GM18517 (cell line): ENCODE measurements around the gene BCL11B.

Experiments
- ATAC-seq: cut with Tn5 transposase; IDR thresholded peaks from one replicate; pipeline ENCODE4 v1.9.1; 2021; ENCODE audit warnings: mild to moderate bottlenecking, moderate library complexity; ENCODE audit not compliant: unreplicated experiment

Gene BCL11B

DNA sequence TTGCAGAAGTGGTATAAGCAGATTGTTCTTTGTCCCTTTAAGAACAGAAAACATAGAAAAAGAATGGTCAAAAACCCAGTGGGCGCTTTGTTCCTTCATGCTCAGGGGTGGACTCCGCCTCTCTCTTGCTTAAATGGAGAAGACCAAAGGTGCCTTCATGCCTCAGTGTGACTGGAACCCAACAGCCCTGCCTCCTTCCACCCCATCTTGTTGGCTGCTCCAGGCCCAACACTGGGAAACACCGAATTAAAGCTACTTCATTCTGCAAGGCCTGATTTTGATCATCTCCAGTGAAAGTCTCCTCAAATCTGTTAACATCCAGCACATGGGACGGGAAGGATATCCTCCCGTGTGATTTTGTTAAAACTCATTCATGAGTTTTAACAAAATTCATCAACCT, 103.7 kb downstream of the BCL11B start:
- ATAC-seq: no peak

DNA sequence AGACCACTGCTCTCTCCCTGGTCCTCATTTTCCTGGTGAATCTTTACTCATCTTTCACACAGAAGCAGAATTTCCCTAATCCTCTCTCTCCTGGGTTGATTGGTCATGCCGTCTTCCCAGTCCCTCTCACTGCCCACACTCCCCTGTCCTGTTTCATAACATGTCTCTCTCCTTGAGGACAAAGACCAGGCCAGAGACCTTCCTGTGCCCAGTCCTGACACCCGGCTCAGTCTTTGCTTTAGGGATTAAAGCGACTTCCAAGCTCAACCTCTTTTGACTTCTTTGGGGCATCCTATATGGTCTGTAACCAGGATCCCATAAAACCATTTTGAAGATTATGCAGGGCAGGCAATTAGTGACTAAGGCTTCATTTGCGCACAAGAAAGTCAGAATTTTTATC, 105.5 kb downstream of the BCL11B start:
- no peak for ATAC-seq

DNA sequence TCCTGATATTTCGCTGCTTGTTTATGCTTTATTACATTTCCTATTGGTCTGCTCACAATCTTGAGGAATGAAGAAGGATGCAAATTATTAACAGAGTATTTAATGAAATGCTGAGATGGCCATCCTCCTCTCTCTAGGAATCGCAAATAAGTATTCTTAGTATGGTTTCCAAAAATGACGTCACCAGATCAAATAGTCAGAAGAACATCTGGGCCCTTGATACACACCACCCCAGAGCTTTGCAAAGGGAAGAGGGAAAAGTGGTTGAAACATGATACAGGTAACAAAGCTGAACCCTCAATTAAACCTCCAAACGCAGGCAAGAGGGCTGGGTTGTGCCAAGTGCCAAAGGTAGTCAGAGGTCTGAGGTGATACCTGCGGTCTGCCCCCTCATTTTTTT, 107.3 kb downstream of the BCL11B start:
- no peak for ATAC-seq

DNA sequence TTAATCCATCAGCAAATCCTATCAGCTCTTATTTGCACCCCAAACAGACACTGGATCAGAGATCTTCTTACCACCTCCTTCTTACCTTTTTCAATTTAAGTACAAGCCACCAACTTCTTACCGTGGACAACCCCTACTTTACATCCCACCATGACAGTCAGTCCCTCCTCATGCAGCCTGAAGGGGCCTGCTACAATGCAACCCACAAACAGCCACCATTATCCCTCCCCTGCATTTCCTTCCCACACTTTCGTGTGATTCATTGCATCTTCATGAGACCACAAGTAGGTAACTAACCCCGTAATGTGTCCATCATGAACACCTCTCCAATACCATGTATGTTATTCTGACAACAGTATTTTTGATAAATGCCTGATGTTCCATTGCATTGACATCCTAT, 108.6 kb downstream of the BCL11B start:
- ATAC-seq: no peak

DNA sequence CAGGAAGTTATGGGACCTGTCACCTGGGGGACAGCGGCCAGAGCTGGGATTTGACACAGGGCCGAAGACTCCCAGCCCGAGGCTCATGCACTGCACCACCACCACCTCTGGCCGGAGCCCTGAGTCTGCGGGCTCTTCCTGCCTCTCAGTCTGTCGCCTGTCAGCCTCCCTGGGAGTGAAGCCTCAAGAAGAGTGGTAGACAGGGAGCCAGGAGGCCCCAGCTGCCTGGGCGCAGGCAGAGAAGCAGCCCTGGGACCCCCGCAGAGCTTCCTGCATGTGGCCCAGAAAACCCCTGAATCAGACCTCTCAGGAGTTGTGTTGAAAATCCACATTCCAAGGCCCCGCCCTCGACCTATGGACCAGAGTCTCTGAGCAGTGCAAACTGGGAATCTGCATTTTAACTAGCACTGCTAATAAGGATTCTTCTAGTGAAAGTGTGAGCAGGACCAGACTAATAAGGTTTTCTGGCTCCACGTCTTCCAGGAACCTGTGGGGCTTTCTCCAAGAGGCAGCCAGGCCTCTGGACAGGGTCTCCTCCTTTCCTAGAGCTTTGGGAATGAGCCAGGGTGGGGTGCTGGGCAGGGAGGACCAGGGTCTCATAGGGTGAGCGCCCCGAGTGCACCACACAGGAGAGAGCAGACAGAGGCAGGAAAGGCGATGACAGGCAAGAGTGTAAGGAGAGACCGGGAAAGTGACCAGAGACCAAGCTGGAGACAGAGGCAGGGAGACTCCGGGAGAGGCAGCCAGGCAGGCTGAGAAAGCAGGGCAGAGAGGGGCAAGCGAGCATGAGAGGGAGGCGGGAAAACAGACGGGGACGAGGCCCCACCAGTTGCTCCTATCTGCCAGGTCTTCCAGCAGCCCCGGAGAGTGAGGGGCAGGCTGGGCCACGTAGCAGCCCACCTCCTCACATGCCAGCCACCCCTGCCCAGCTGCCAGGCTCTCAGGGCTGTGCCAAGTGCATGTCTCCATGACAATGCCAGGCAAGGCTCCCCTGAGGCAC, 112.4 kb downstream of the BCL11B start:
- no peak for ATAC-seq

DNA sequence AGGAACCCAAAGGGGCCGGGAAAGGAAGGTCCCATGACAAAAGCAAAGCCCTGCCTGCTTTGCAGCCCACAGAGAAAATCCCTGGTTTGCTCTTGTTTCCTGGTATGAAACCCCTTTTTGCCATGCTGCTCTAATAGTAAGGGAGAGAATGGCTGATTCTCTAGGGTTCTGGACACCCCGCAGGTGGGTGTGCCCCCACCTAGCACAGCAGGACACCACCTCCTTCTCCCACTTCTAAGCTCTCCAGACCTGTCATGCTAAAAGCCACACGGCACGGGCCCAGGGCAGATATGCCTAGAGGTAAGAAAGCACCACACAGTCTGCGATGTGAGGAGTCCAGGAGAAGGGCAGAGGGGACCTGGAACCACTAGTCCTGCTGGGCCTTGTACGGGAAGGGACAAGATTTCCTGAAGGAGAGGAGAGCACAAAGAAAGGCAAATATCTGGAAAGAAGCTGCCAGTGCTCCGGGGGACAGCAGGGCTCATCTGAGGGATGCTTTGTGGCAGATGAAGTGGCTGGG, 113.3 kb downstream of the BCL11B start:
- ATAC-seq: no peak

DNA sequence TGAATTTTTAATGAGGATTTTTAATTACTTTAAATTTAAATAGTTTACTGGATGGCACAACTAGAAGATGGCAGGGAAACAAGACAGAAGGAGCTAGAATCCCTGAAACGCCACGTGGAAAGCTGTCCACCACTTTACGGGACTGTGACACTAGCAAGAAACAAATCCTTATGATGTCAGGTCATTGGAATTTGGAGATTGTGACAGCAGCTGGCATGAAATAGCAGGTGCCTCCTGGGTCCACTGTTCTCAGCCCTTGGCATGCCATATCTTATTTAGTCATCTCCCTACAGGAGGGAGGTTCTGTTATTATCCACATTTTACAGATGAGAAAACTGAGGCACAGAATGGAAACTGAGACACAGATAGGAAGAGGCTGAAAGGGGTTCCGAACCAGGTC, 113.8 kb downstream of the BCL11B start:
- ATAC-seq: no peak

DNA sequence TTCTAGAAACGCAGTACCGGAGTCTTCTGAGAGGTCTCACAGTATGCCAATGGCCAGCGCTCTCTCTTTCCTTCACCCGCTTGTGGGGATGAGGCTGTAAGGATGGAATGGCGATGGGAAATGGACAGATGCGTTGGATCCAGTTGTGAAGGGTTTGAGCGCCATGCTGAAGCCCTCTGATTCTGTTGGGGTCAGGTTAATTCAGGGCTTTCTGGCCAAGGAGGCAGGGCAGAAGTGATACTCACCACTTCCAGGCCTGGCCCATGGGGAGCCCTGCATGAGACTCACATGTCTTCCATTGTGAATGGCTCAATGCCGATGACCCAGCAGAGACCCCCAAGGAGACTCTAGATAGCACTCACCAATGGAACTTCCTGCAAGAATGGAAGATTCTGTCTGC, 114.3 kb downstream of the BCL11B start:
- no peak for ATAC-seq

DNA sequence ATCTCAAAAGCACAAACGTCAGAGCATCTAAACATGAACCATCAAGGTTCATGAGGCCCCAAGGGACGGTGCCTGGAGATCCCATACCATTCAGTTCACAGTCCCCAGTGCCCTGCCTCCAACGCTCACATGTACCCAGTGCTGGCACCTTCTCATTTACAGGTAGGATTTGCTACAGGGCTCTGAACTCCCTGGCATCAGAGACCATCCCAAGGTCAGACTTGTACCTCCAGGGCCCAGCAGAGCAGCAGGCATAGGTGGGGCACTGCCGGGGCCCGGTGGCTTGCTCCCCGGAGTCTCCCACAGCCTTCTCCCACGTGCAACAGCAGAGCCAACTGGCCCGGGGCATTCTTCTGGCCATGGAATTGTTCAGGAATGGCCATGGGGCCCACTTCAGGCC, 114.8 kb downstream of the BCL11B start:
- ATAC-seq: no peak

DNA sequence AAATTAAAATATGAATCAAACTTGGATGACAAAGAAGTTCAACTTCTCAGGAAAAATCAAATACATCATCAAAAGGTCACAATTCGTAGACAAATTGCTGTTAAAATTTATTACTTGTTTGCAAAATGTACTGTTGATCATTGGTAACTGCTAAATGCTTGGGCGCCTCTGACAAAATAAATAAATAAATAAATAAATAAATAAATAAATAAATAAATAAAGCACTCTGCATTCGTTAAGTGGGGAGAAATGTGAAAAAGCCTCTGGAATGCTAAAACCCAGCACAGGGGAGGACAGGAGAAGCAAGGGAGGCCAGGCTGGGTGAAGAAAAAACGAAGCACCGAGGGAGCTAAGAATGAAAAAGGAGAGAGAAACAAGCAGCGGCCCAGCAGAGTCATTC, 115.2 kb downstream of the BCL11B start:
- ATAC-seq: no peak

DNA sequence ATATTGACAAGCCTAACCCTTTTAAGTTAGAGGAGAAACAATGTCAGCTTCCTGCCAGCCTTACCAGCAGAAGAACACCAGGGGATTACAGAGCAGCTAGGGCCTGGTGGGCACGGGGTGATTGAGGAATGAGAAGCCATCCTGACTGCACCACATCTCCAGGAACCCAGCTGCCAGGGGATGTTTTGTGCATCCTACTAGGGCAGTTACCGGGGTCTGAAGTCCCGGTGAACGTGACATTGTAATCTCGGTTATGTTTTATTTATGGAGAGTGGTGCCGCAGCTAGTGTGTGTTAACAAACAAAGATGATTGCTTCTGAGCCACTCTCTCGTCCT, 115.9 kb downstream of the BCL11B start:
- ATAC-seq: no peak

DNA sequence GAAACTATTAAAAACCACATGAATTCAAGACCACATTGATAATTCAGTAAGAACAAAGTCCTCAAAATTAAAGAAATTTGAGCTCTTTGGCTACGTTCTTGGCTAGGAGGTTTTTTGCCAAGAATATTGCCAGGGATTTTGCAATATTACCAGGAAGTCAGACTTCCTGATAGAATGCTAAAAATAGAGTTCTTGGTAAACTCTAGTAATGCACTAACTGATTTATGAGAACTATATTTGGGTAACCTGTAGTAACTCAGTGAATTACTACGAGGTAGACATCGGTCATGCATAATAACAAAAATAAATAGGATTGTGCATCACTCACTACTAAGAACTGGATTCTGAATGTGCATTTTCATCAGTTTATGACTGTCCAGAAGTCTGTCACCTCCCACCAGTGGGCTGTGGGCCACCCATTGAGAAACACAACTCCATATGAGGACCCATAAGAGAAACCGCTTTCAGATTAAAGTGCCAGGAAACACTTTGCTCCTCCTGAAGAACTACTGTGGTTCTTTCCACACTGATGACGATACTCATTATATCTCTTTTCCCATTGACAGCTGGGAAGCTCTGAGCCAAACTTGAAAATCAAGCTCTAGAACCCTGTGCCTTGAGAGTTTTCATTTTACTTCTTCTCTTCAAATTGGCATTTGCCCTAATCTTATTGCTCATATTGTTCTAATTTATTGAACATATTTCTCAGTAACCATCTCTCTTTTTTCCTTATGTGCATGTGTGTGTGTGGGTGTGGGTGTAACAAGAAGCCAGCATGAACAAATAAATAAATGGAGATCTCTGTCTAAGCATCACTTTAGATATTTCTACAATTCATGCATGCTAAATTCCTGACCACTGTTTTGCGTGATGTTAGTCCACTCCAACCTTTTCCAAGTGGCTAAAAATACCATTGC, 116.6 kb downstream of the BCL11B start:
- ATAC-seq: no peak

DNA sequence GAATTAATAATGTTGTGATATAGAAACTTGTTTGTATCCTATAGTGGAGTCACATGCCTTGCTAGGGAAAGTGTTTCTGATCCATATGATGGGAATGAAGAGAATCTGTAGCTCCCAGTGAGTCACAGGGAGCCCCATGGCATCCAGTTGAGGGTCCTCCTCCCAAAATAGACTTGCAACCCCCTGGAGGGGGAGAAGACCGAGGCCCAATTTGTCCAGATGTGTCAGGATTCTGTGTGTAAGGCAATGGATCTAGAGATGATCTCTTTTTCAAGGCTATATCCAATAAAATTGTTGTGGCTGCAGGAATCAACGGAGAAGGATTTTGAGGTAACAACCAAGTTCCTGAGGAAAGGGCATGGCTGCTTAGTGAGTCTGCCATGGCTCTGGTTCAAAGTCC, 121.8 kb downstream of the BCL11B start:
- ATAC-seq: no peak

DNA sequence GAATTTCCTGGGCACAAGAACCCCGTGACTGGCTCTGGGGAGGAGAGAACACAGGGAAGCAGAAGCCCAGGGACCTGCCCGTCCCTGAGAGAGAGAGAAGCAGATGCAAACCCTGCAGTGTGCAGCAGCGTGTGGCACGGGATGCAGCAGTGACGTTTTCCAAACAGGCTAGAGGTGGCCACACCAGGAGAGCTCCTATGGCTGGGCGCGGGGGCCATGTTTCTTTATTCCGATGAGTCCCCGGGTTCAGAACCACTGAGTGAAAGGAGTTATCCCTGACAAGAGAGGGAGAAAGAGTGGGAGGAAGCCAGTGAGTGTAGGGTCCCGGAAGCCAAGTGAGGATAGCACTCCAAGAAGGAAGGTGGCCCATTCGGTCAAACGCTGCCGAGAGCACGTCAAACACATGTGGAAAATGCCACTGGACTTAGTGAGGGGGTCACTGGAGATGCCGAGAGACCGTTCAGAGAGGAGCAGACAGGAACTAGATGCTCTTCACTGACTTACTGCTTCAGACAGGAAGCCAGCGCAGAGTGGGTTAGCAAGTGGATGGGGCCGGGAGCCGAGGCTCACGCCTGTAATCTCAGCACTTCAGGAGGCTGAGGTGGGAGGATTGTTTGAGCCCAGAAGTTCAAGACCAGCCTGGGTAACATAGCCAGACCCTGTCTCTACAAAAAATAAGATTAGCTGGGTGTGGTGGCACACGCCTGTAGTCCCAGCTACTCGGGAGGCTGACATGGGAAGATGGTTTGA, 123.0 kb downstream of the BCL11B start:
- no peak for ATAC-seq

DNA sequence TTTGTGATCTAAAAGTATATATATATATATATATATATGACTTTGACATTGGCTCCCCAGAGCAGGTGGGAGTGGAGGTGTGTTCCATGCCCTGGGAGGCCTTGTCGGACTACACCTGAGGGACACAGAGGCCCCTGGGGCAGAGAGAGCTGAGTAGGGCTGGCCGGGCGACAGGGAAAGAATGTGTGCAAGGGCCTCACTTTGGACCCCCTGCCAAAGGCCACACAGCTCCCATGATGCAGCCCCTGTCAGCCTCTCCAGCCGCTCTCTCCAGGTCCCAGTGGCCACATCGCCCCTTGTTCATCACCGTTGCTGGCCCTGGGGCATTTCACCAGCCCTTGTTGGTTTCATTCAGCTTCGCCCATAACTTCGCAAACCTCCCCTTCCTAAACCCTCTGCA, 123.9 kb downstream of the BCL11B start:
- no peak for ATAC-seq

DNA sequence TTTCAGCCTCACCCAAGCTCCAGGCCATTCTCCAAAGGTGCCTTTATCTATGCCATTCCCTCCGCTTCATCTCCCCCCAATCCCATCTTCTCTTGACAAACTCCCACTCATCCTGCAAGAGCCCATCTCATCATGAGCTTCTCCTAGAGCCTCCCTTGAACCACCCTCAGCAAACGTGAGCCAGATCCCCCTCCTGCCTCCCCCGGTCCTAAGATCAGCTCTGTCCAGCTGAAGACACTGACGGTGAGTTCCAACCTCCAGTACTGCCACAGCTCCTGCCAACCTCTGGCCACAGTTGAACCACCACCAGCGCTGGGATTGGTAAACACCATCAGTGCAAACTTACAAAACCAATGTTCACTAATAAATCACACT, 124.6 kb downstream of the BCL11B start:
- ATAC-seq: no peak

DNA sequence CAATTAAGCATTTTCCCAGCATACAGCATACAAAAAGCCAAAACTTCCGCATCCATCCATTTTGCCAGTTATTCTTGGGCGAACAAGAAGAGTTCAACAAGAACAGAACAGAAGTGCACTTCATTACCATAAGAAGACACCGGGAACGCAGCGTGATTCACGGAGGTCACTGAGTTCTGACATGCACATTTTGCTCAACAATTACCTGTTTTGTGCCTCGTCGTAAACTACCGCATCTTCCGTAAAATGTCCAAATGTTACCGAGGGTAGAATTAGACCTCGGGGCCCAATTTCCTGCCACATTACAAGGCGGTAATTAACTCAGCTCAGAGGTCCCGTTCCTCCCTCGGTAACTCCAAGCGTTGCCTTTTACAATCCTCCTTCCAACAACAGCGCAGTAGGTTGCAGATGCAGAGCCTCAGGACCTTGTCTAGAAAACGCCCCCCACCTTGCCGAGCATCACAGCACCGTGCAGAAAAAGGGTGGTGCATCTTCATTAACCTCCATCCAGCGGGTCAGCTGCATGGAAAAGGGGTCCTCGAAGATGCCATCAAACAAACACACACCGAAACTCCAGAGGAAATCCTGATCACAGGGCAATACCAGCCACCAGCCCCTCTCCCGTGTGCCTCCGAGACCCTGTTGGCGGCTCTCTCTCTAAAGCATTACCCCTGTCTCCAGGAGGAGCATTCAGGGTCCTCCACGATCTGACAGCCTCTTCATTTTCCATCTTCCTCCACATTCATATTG, 125.2 kb downstream of the BCL11B start:
- no peak for ATAC-seq

DNA sequence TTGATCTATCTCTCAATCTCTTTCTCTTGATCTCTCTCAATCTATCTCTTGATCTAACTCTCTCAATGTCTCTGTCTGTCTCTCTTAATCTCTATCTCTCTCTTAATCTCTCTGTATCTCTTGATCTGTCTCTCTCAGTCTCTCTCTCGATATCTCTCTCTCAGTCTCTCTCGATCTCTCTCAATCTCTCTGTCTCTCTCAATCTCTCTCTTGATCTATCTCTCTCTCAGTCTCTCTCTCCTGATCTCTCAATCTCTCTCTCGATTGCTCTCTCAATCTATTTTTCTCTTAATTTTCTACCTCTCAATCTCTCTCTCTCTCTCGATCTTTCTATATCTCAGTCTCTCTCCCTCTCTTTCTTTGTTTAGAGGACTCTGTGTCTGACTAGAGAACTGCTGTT, 126.7 kb downstream of the BCL11B start:
- ATAC-seq: no peak

DNA sequence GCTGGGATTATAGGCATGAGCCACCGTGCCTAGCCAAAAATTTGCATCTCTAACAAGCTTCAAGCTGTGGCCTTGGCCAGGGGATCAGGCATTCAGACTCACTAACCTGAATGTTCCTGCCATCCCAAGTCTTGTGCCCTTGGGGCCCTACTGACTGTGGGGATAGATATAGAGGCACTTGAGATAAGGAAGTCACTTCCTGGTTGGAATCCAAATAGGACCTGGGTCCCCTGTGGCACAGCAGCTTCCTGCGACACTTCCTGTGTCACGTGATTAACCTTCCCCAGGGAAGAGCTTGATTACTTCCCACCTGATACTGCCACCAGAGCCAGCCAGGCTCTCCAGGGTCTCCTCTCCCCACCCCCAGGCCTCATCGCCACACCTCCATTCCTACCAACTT, 128.2 kb downstream of the BCL11B start:
- ATAC-seq: no peak

DNA sequence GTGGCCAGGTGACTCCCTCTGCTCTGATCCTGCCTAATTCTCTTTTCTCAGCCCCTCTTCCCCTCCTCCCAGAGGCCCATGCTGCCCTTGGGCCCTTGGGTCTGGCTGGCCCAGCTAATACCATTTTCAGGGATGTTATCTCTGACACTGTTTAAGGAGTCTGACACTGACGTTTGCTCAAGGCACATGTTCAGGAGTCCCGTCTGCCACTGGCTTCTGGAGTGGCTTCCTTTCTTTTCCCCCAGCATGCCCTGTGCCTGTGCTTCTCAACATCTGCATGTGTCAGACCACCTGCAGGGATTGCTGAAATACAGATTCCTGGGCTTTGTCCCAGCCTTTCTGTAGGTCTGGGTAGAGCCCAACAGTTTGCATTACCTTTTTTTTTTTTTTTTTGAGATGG, 128.9 kb downstream of the BCL11B start:
- ATAC-seq: no peak
